Keratinocyte (primary cell): ENCODE measurements around the gene ABCD3. TPM values are rescaled to one million over a fixed set of nuclear protein-coding genes. Genes with fewer than 3 reads are reported as not detected.
A peak's percentile ranks its signal among the peaks of the same experiment; 100 is the strongest.

Experiments
- DNase-seq: peaks from one replicate; pipeline ENCODE4 v3.0.0-alpha.2; 2011; ENCODE audit warnings: low read depth, missing footprints, low spot score
- FAIRE-seq: peaks from 2 replicates; lab custom pipeline; 2011; peaks lifted over from hg19 to GRCh38; lab: Jason Lieb, UNC
- H2AFZ ChIP-seq: 2 replicates; pipeline ENCODE4 v1.6.0; 2012; ENCODE audit warnings: low read length, control low read depth, inconsistent platforms; ENCODE audit not compliant: control insufficient read depth
- H3K27ac ChIP-seq: 2 replicates; pipeline ENCODE4 v1.5.1; 2011; ENCODE audit warnings: low read length; ENCODE audit not compliant: control insufficient read depth, insufficient read depth
- H3K27me3 ChIP-seq: 3 replicates; pipeline ENCODE4 v1.6.0; 2011; ENCODE audit warnings: low read length; ENCODE audit not compliant: control insufficient read depth, insufficient read depth; ENCODE audit errors: extremely low read depth
- H3K36me3 ChIP-seq, 2 experiments: 2 replicates in 1 of 2; 3 replicates in 1 of 2; pipeline ENCODE4 v1.5.1; 2011; ENCODE audit warnings: low read length in 2 of 2, mild to moderate bottlenecking in 1 of 2; ENCODE audit not compliant: control insufficient read depth in 2 of 2, insufficient read depth in 2 of 2; ENCODE audit errors: extremely low read depth in 1 of 2
- H3K4me1 ChIP-seq: 3 replicates; pipeline ENCODE4 v1.5.1; 2011; ENCODE audit warnings: low read length; ENCODE audit not compliant: control insufficient read depth, insufficient read depth; ENCODE audit errors: extremely low read depth
- H3K4me2 ChIP-seq: 3 replicates; pipeline ENCODE4 v1.6.0; 2011; ENCODE audit warnings: low read depth, low read length; ENCODE audit not compliant: control insufficient read depth, insufficient read depth; ENCODE audit errors: extremely low read depth
- H3K4me3 ChIP-seq, 3 experiments: fragments of 200-600 bp in 1 of 3; sonication (generic) in 1 of 3; 2 replicates in 2 of 3; 3 replicates in 1 of 3; pipeline ENCODE4 v1.5.1; 2011 to 2016; ENCODE audit warnings: low read length in 3 of 3, mild to moderate bottlenecking in 3 of 3, control low read depth in 2 of 3, inconsistent platforms in 1 of 3, low read depth in 1 of 3, mixed read lengths in 1 of 3, mixed run types in 1 of 3, moderate library complexity in 1 of 3; ENCODE audit not compliant: control insufficient read depth in 2 of 3, insufficient read depth in 2 of 3; ENCODE audit errors: extremely low read depth in 1 of 3
- H3K79me2 ChIP-seq: 2 replicates; pipeline ENCODE4 v1.6.0; 2012; ENCODE audit warnings: low read length; ENCODE audit not compliant: control insufficient read depth, insufficient read depth
- H3K9ac ChIP-seq: 3 replicates; pipeline ENCODE4 v1.6.0; 2011; ENCODE audit warnings: low read length; ENCODE audit not compliant: control insufficient read depth, insufficient read depth; ENCODE audit errors: extremely low read depth
- H3K9me1 ChIP-seq: 3 replicates; pipeline ENCODE4 v1.6.0; 2011; ENCODE audit warnings: low read length; ENCODE audit not compliant: control insufficient read depth, insufficient read depth; ENCODE audit errors: extremely low read depth
- H3K9me3 ChIP-seq: 2 replicates; pipeline ENCODE4 v1.5.1; 2012; ENCODE audit warnings: low read depth, low read length; ENCODE audit not compliant: control insufficient read depth
- H4K20me1 ChIP-seq: 3 replicates; pipeline ENCODE4 v1.6.0; 2011; ENCODE audit warnings: low read length; ENCODE audit not compliant: control insufficient read depth, insufficient read depth; ENCODE audit errors: extremely low read depth
- CTCF ChIP-seq, 3 experiments: IDR thresholded peaks in 1 of 3; conservative IDR thresholded peaks in 1 of 3; optimal IDR thresholded peaks in 1 of 3; 2 replicates in 2 of 3; 3 replicates in 1 of 3; pipeline versions ENCODE3 to v1.5.1; 2011; ENCODE audit warnings: low read length in 3 of 3, mild to moderate bottlenecking in 3 of 3, moderate library complexity in 2 of 3, control low read depth in 1 of 3, inconsistent platforms in 1 of 3; ENCODE audit not compliant: insufficient read depth in 2 of 3; ENCODE audit errors: extremely low read depth in 1 of 3
- EZH2 ChIP-seq: IDR thresholded peaks from one replicate; pipeline ENCODE4 v1.6.1; 2012; ENCODE audit warnings: inconsistent platforms, mild to moderate bottlenecking, low read length, moderate library complexity
- dilution Hi-C: fragments of 300-500 bp; cut with MboI; formaldehyde crosslinking; loops from one replicate; pipeline ENCODE4 v1.7.0; 2020; ENCODE audit warnings: low sequenced_read_pairs; ENCODE audit not compliant: extremely low pct_ligation_motif_present
- polyA plus RNA-seq, 5 experiments: library from polyadenylated mRNA; depleted of rRNA in 3 of 5; stranded (reverse) in 3 of 5; stranded (forward) in 1 of 5; unstranded in 1 of 5; fragments of >200 nt; gene quantifications; 1 replicate in 1 of 5; 2 replicates in 3 of 5; 3 replicates in 1 of 5; pipeline versions ENCODE4 v1.2.1 to v1.2.3, GENCODE V29; 2011 to 2012; ENCODE audit warnings: missing spikeins in 2 of 5, low read depth in 1 of 5, low replicate concordance in 1 of 5

Gene ABCD3
- polyA plus RNA-seq, 1 donor (not counting 4 experiments of a cell fraction or from before 2014, with no cell fraction given): 34.9 TPM

GRCh38 chr1:94514095-94514727, 96.0 kb downstream of the ABCD3 start:
- no peak for TF ChIP-seq EZH2
- peak; percentile 67 to 76 (median 70) for TF ChIP-seq CTCF (optimal IDR thresholded peaks at IDR 0.05 in 1 of 3, IDR thresholded peaks at IDR 0.05 in 1 of 3, conservative IDR thresholded peaks at IDR 0.05 in 1 of 3; ENCODE audit: extremely low read depth in 1 of 3, insufficient read depth in 2 of 3, low read length in 3 of 3)
- H2AFZ ChIP-seq: no peak overlapping the region
- FAIRE-seq: peak; percentile 71

DNA sequence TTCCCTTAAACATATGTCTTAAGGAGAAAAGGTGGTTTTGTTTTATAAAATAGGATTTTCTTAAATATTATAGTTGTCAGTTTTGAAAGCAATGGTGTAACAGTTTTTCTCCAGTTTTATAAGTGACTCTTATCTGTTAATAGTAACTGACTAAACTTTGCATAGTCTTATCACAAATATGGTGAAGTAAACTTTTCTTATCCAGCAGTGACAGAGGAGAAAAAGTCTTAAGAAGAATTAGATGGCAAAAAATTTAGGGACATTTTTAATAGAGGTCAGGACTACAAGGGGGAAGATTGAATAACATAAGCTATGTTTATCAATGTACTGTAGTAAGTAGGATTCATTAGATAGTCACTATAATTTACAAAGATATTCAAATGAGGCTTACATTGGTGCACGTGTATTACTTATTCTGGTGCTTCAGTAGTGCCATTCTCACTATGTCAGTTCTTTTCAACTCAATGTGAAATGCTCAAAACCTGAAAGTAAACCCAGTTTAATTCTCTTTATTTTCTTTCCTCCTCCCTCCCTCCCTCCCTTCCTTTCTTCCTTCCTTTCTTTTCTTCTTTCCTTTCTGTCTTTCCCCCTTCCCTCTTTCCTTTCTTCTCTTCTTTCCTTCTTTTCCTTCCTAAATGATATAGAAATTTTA, 97.2 kb downstream of the ABCD3 start:
- no peaks in the 10 kb centered on the region for H3K79me2 ChIP-seq
- H4K20me1 ChIP-seq: no peaks in the 10 kb centered on the region
- H3K27ac ChIP-seq: no peak overlapping the region
- no peak for FAIRE-seq
- H3K9me1 ChIP-seq: no peaks in the 10 kb centered on the region
- H3K4me2 ChIP-seq: no peak overlapping the region
- no peak overlapping the region for H3K9ac ChIP-seq
- dilution Hi-C loops: no loop called here
- no peak for DNase-seq
- no peaks in the 10 kb centered on the region for H3K27me3 ChIP-seq
- no peak overlapping the region for H2AFZ ChIP-seq
- no peak overlapping the region for H3K4me3 ChIP-seq
- no peaks in the 10 kb centered on the region for H3K4me1 ChIP-seq
- no peaks in the 10 kb centered on the region for H3K9me3 ChIP-seq
- TF ChIP-seq CTCF (optimal IDR thresholded peaks at IDR 0.05 in 1 of 3, IDR thresholded peaks at IDR 0.05 in 1 of 3, conservative IDR thresholded peaks at IDR 0.05 in 1 of 3; ENCODE audit: extremely low read depth in 1 of 3, insufficient read depth in 2 of 3, low read length in 3 of 3): no peak
- no peak for TF ChIP-seq EZH2
- H3K36me3 ChIP-seq: no peaks in the 10 kb centered on the region

More at GRCh38 chr1:94514095-94514727, 96.0 kb downstream of the ABCD3 start:
- H3K27me3 ChIP-seq: no peaks in the 10 kb centered on the region
- no peaks in the 10 kb centered on the region for H3K9me3 ChIP-seq
- H3K4me2 ChIP-seq: no peak overlapping the region
- dilution Hi-C loops: no loop called here
- no peaks in the 10 kb centered on the region for H3K9me1 ChIP-seq
- no peaks in the 10 kb centered on the region for H4K20me1 ChIP-seq
- no peak overlapping the region for H3K27ac ChIP-seq
- H3K36me3 ChIP-seq: no peaks in the 10 kb centered on the region
- no peaks in the 10 kb centered on the region for H3K4me1 ChIP-seq
- DNase-seq: no peak
- H3K4me3 ChIP-seq: no peak overlapping the region
- no peak overlapping the region for H3K9ac ChIP-seq
- H3K79me2 ChIP-seq: no peaks in the 10 kb centered on the region
